A204.1 (cell line): Measurements from ENCODE around the gene NCKAP5.

Experiments
- FAIRE-seq: peaks from 2 replicates; lab custom pipeline; 2012; peaks lifted over from hg19 to GRCh38; lab: Jason Lieb, UNC

NCKAP5 gene

GRCh38 chr2:133574186-133574585 is 5.9 kb upstream of the NCKAP5 start:
- FAIRE-seq = no peak

GRCh38 chr2:133573491-133574162 is 5.4 kb upstream of the NCKAP5 start:
- FAIRE-seq = no peak

- no peak for FAIRE-seq
Observed at GRCh38 chr2:133571249-133571648, 3.0 kb upstream of the NCKAP5 start.

GRCh38 chr2:133570542-133570941 is 2.3 kb upstream of the NCKAP5 start:
- no peak for FAIRE-seq

GRCh38 chr2:133569286-133569830 is 1.1 kb upstream of the NCKAP5 start:
- no peak for FAIRE-seq

GRCh38 chr2:133568598-133568997 is 335 bp upstream of the NCKAP5 start:
- no peak for FAIRE-seq

GRCh38 chr2:133562558-133562957 is 5.7 kb downstream of the NCKAP5 start:
- FAIRE-seq = no peak

GRCh38 chr2:133561045-133561852 is 7.0 kb downstream of the NCKAP5 start:
- peak; percentile 67 for FAIRE-seq

- no peak for FAIRE-seq
Observed at GRCh38 chr2:133557614-133558013, 10.6 kb downstream of the NCKAP5 start.

- FAIRE-seq = no peak
Observed at GRCh38 chr2:133553838-133554408, 14.3 kb downstream of the NCKAP5 start.

GRCh38 chr2:133553251-133553650 is 15.0 kb downstream of the NCKAP5 start:
- FAIRE-seq = no peak

GRCh38 chr2:133552821-133553220 is 15.4 kb downstream of the NCKAP5 start:
- no peak for FAIRE-seq

GRCh38 chr2:133541797-133542196 is 26.5 kb downstream of the NCKAP5 start:
- FAIRE-seq = no peak

- no peak for FAIRE-seq
Observed at GRCh38 chr2:133541376-133541775, 26.9 kb downstream of the NCKAP5 start.

GRCh38 chr2:133532919-133533318 is 35.3 kb downstream of the NCKAP5 start:
- no peak for FAIRE-seq

- no peak for FAIRE-seq
Observed at GRCh38 chr2:133531382-133531781, 36.9 kb downstream of the NCKAP5 start.

GRCh38 chr2:133530645-133531044 is 37.6 kb downstream of the NCKAP5 start:
- no peak for FAIRE-seq

- FAIRE-seq = no peak
Observed at GRCh38 chr2:133526530-133527300, 41.5 kb downstream of the NCKAP5 start.

GRCh38 chr2:133525613-133526529 is 42.4 kb downstream of the NCKAP5 start:
- FAIRE-seq = no peak

- FAIRE-seq = no peak
Observed at GRCh38 chr2:133525090-133525489, 43.2 kb downstream of the NCKAP5 start.

GRCh38 chr2:133523406-133523805 is 44.9 kb downstream of the NCKAP5 start:
- FAIRE-seq = no peak
